GM23338 (cell line): Measurements from ENCODE around the gene EPAS1.

Experiments used
- CREB1 ChIP-seq: fragments of 250-450 bp; sonication (Bioruptor Pico); IDR thresholded peaks from 2 replicates; pipeline ENCODE4 v1.5.0; 2020; ENCODE audit warnings: low read depth, mild to moderate bottlenecking, moderate library complexity
- CTCF ChIP-seq, 2 experiments: fragments of 200-600 bp in 1 of 2; sonication (generic) in 1 of 2; conservative IDR thresholded peaks; 2 replicates each; pipeline versions ENCODE4 v1.5.1 to v1.6.1; 2016 to 2017; ENCODE audit warnings: antibody characterized with exemption in 2 of 2, low read depth in 2 of 2, mild to moderate bottlenecking in 2 of 2, moderate library complexity in 1 of 2
- EZH2 ChIP-seq: fragments of 200-600 bp; sonication (generic); IDR thresholded peaks from one replicate; pipeline ENCODE4 v1.8.0; 2017; ENCODE audit warnings: antibody characterized with exemption, mild to moderate bottlenecking, low read depth; ENCODE audit not compliant: unreplicated experiment
- EZH2phosphoT487 ChIP-seq: fragments of 200-600 bp; sonication (generic); IDR thresholded peaks from one replicate; pipeline ENCODE4 v1.8.1; 2018; ENCODE audit warnings: antibody characterized with exemption; ENCODE audit not compliant: unreplicated experiment
- POLR2AphosphoS5 ChIP-seq: IDR thresholded peaks from 2 replicates; pipeline ENCODE4 v1.6.1; 2016; ENCODE audit warnings: antibody characterized with exemption, low read depth

DNA sequence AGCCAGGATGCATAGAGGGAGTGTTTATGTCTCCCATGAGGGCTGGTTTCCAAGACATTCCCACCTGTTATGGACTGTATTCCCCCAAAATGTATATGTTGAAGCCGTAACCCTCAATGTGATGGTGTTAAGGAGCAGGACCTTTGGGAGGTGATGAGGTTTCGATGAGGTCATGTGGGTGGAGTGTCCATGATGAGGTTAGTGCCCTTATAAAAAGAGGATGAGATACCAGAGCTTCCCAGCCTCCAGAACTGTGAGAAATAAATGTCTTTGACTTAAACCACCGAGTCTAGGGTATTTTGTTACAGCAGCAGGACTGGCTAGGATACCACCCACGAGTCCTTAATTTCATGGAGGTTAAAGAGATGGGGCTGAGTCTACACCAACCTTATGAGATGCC, 22.6 kb upstream of the EPAS1 start:
- no peak for TF ChIP-seq CTCF (conservative IDR thresholded peaks at IDR 0.05; ENCODE audit: low read depth in 2 of 2)
- no peak for TF ChIP-seq POLR2AphosphoS5
- no peak for TF ChIP-seq EZH2
- TF ChIP-seq EZH2phosphoT487, result no peak
- TF ChIP-seq CREB1 (CRISPR knock-in tag), result no peak
